ENCODE results near the gene CFDP1.

DNA sequence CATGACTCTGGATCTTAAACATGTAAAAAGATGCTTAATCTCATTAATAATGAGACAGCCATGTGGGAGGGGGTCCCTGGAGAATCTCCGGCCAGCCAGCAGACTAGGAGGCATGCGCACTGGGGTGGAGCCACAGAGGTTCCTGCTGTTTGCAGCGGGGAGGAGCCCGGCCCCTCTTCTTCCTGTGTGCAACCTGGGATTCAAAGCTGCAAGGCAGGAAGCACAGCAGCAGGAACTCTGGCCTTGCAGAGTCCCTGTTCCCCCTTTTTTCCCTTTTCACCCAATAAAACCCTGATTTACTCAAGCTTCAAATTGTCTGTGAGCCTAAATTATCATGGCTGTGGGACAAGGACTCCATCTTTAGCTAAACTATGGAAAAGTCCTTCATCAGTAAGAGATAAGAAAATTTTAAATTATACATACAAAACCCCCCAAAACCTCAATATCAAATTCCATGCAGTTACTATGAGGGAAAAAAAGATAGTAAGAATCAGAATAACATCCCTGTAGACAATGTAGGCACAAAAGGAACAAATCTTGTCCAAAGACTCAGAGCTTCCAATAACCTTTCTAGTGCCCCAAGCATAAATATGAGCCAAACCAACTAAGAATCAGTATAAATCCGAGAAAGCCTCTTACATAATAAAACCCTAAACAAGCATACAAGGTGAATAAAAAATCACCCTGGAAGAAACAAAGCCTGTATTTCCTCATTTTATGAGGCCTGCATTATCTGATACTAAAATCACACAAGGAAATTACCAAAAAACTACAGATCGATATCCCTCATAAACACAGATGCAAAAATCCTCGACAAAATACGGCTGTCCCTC, 12.1 kb downstream of the CFDP1 start:
- TF ChIP-seq GATA3 (IDR thresholded peaks at IDR 0.05; ENCODE audit: low read depth, low read length) (no peak), GATA2 (IDR thresholded peaks at IDR 0.05; ENCODE audit: low read depth, low read length) (no peak)
